ENCODE measurements around the gene SMU1.
A peak's percentile ranks its signal among the peaks of the same experiment; 100 is the strongest.

Gene SMU1

GRCh38 chr9:33025572-33026342 lies 50.7 kb downstream of the SMU1 start:
- H3K4me3 ChIP-seq (ENCODE audit: extremely low read depth, insufficient read depth, low read length, poor library complexity, severe bottlenecking), result peak overlapping the region; percentile 94
- H3K27ac ChIP-seq (ENCODE audit: low read depth, low read length, severe bottlenecking), result peak overlapping the region; percentile 98
- H3K9me3 ChIP-seq (ENCODE audit: control insufficient read depth, low read length), result no peaks in the 10 kb centered on the region
- H3K36me3 ChIP-seq (ENCODE audit: control insufficient read depth, insufficient read depth, low read length), result peaks cover 53% of the 10 kb centered on the region
- peaks cover 16% of the 10 kb centered on the region for H3K4me1 ChIP-seq (ENCODE audit: control insufficient read depth, insufficient read depth, low read length, poor library complexity, severe bottlenecking)
- WGBS, 2 experiments (ENCODE audit: insufficient coverage in 2 of 2), result 3 to 10% methylated on average over 6 to 19 of the region's 36 CpGs

- Histone ChIP-seq H3K4me1 (ENCODE audit: control insufficient read depth, insufficient read depth, low read length, poor library complexity, severe bottlenecking) (peaks cover 16% of the 10 kb centered on the region), H3K36me3 (ENCODE audit: control insufficient read depth, insufficient read depth, low read length) (peaks cover 55% of the 10 kb centered on the region), H3K9me3 (ENCODE audit: control insufficient read depth, low read length) (no peaks in the 10 kb centered on the region), H3K4me3 (ENCODE audit: extremely low read depth, insufficient read depth, low read length, poor library complexity, severe bottlenecking) (peak within 1 kb of the TSS; percentile 94), H3K27ac (ENCODE audit: low read depth, low read length, severe bottlenecking) (peak within 1 kb of the TSS; percentile 98)
- 0% methylated on average over 60 to 61 of the region's 61 CpGs for WGBS, 2 experiments (ENCODE audit: insufficient coverage in 2 of 2)
These were observed 51.4 kb downstream of the SMU1 start, which contains the start of gene DNAJA1 for GRCh38 chr9:33024966-33025571. TSS of gene DNAJA1 (plus strand) at chr9:33025273. CDS start at chr9:33026485, 1,212 bp downstream.

GRCh38 chr9:33024126-33024965 lies 52.1 kb downstream of the SMU1 start:
- 27 to 43% methylated on average over 22 to 28 of the region's 33 CpGs for WGBS, 2 experiments (ENCODE audit: insufficient coverage in 2 of 2)
- Histone ChIP-seq H3K27ac (ENCODE audit: low read depth, low read length, severe bottlenecking) (peak overlapping the region; percentile 98), H3K4me1 (ENCODE audit: control insufficient read depth, insufficient read depth, low read length, poor library complexity, severe bottlenecking) (peaks cover 16% of the 10 kb centered on the region), H3K36me3 (ENCODE audit: control insufficient read depth, insufficient read depth, low read length) (peaks cover 55% of the 10 kb centered on the region), H3K4me3 (ENCODE audit: extremely low read depth, insufficient read depth, low read length, poor library complexity, severe bottlenecking) (peak overlapping the region; percentile 94), H3K9me3 (ENCODE audit: control insufficient read depth, low read length) (no peaks in the 10 kb centered on the region)

GRCh38 chr9:33023661-33024060 lies 52.8 kb downstream of the SMU1 start:
- Histone ChIP-seq H3K9me3 (ENCODE audit: control insufficient read depth, low read length) (no peaks in the 10 kb centered on the region), H3K27ac (ENCODE audit: low read depth, low read length, severe bottlenecking) (no peak overlapping the region), H3K36me3 (ENCODE audit: control insufficient read depth, insufficient read depth, low read length) (peaks cover 49% of the 10 kb centered on the region), H3K4me1 (ENCODE audit: control insufficient read depth, insufficient read depth, low read length, poor library complexity, severe bottlenecking) (peaks cover 12% of the 10 kb centered on the region), H3K4me3 (ENCODE audit: extremely low read depth, insufficient read depth, low read length, poor library complexity, severe bottlenecking) (peak overlapping the region; percentile 94)
- WGBS, 2 experiments (ENCODE audit: insufficient coverage in 2 of 2), result 96 to 97% methylated on average over 4 of the region's 4 CpGs

GRCh38 chr9:33022755-33023154 lies 53.7 kb downstream of the SMU1 start:
- H3K27ac ChIP-seq (ENCODE audit: low read depth, low read length, severe bottlenecking), result no peak overlapping the region

GRCh38 chr9:33022303-33022702 lies 54.2 kb downstream of the SMU1 start:
- Histone ChIP-seq H3K36me3 (ENCODE audit: control insufficient read depth, insufficient read depth, low read length) (peaks cover 39% of the 10 kb centered on the region), H3K4me3 (ENCODE audit: extremely low read depth, insufficient read depth, low read length, poor library complexity, severe bottlenecking) (no peak overlapping the region), H3K27ac (ENCODE audit: low read depth, low read length, severe bottlenecking) (no peak overlapping the region), H3K9me3 (ENCODE audit: control insufficient read depth, low read length) (no peaks in the 10 kb centered on the region), H3K4me1 (ENCODE audit: control insufficient read depth, insufficient read depth, low read length, poor library complexity, severe bottlenecking) (peaks cover 4% of the 10 kb centered on the region)
- 100% methylated on average over 1 of the region's 3 CpGs; no CpG with 5 or more reads in 1 of the 2 experiments for WGBS, 2 experiments (ENCODE audit: insufficient coverage in 2 of 2)

More at GRCh38 chr9:33022755-33023154, 53.7 kb downstream of the SMU1 start:
- Histone ChIP-seq H3K36me3 (ENCODE audit: control insufficient read depth, insufficient read depth, low read length) (peaks cover 40% of the 10 kb centered on the region), H3K4me1 (ENCODE audit: control insufficient read depth, insufficient read depth, low read length, poor library complexity, severe bottlenecking) (peaks cover 4% of the 10 kb centered on the region), H3K4me3 (ENCODE audit: extremely low read depth, insufficient read depth, low read length, poor library complexity, severe bottlenecking) (no peak overlapping the region), H3K9me3 (ENCODE audit: control insufficient read depth, low read length) (no peaks in the 10 kb centered on the region)
- 92 to 100% methylated on average over 2 to 6 of the region's 7 CpGs for WGBS, 2 experiments (ENCODE audit: insufficient coverage in 2 of 2)

- no peak overlapping the region for H3K27ac ChIP-seq (ENCODE audit: low read depth, low read length, severe bottlenecking)
- peaks cover 28% of the 10 kb centered on the region for H3K36me3 ChIP-seq (ENCODE audit: control insufficient read depth, insufficient read depth, low read length)
- 97% methylated on average over 18 to 20 of the region's 25 CpGs for WGBS, 2 experiments (ENCODE audit: insufficient coverage in 2 of 2)
These were observed 56.7 kb downstream of the SMU1 start for GRCh38 chr9:33019797-33020196.

GRCh38 chr9:33017283-33018041 lies 59.0 kb downstream of the SMU1 start:
- H3K4me1 ChIP-seq (ENCODE audit: control insufficient read depth, insufficient read depth, low read length, poor library complexity, severe bottlenecking), result no peaks in the 10 kb centered on the region
- H3K9me3 ChIP-seq (ENCODE audit: control insufficient read depth, low read length), result no peaks in the 10 kb centered on the region
- H3K27ac ChIP-seq (ENCODE audit: low read depth, low read length, severe bottlenecking), result no peak overlapping the region
- H3K4me3 ChIP-seq (ENCODE audit: extremely low read depth, insufficient read depth, low read length, poor library complexity, severe bottlenecking), result no peak overlapping the region
- H3K36me3 ChIP-seq (ENCODE audit: control insufficient read depth, insufficient read depth, low read length), result peaks cover 28% of the 10 kb centered on the region
- WGBS, 2 experiments (ENCODE audit: insufficient coverage in 2 of 2), result 85 to 100% methylated on average over 2 of the region's 6 CpGs

More at GRCh38 chr9:33019797-33020196, 56.7 kb downstream of the SMU1 start:
- Histone ChIP-seq H3K9me3 (ENCODE audit: control insufficient read depth, low read length) (no peaks in the 10 kb centered on the region), H3K4me3 (ENCODE audit: extremely low read depth, insufficient read depth, low read length, poor library complexity, severe bottlenecking) (no peak overlapping the region), H3K4me1 (ENCODE audit: control insufficient read depth, insufficient read depth, low read length, poor library complexity, severe bottlenecking) (peaks cover 4% of the 10 kb centered on the region)

GRCh38 chr9:33014665-33015014 lies 61.8 kb downstream of the SMU1 start:
- WGBS, 2 experiments (ENCODE audit: insufficient coverage in 2 of 2), result 71 to 100% methylated on average over 1 of the region's 1 CpG
- Histone ChIP-seq H3K27ac (ENCODE audit: low read depth, low read length, severe bottlenecking) (no peak overlapping the region), H3K4me3 (ENCODE audit: extremely low read depth, insufficient read depth, low read length, poor library complexity, severe bottlenecking) (no peak overlapping the region), H3K4me1 (ENCODE audit: control insufficient read depth, insufficient read depth, low read length, poor library complexity, severe bottlenecking) (no peaks in the 10 kb centered on the region), H3K36me3 (ENCODE audit: control insufficient read depth, insufficient read depth, low read length) (peaks cover 12% of the 10 kb centered on the region), H3K9me3 (ENCODE audit: control insufficient read depth, low read length) (no peaks in the 10 kb centered on the region)
